Testis (tissue), 2 donors: ENCODE data around the gene GABBR2.

Experiments used
- CTCF ChIP-seq, 3 experiments: fragments of 450-650 bp in 2 of 3; fragments of 200-600 bp in 1 of 3; sonication (generic) in 1 of 3; IDR thresholded peaks; one replicate each; pipeline ENCODE4 v1.5.1; 2016 to 2019; ENCODE audit warnings: antibody characterized with exemption in 3 of 3, mild to moderate bottlenecking in 2 of 3, moderate library complexity in 1 of 3
- POLR2A ChIP-seq: fragments of 450-650 bp; IDR thresholded peaks from one replicate; pipeline ENCODE4 v1.6.1; 2017; ENCODE audit warnings: antibody characterized with exemption, mild to moderate bottlenecking, moderate library complexity

- TF ChIP-seq CTCF (IDR thresholded peaks at IDR 0.05) (no peak), POLR2A (no peak)
These were observed 18.7 kb upstream of the GABBR2 start for GRCh38 chr9:98727428-98727827.
